ENCODE data around the gene MAP3K5.

MAP3K5 gene

GRCh38 chr6:136769759-136770158 lies 22.5 kb downstream of the MAP3K5 start:
- Histone ChIP-seq H3K4me3 (no peak overlapping the region), H3K27me3 (no peaks in the 10 kb centered on the region), H3K9me3 (no peaks in the 10 kb centered on the region), H3K36me3 (no peaks in the 10 kb centered on the region), H3K27ac (no peak overlapping the region), H3K4me1 (peaks cover 0 to 74% (median 27%) of the 10 kb centered on the region in 4 donors)
- no peak for DNase-seq
- TF ChIP-seq CTCF (IDR thresholded peaks at IDR 0.05): no peak
- intact Hi-C loops (cut with DNase I; ENCODE audit: low total_unique reads): no loop called here

DNA sequence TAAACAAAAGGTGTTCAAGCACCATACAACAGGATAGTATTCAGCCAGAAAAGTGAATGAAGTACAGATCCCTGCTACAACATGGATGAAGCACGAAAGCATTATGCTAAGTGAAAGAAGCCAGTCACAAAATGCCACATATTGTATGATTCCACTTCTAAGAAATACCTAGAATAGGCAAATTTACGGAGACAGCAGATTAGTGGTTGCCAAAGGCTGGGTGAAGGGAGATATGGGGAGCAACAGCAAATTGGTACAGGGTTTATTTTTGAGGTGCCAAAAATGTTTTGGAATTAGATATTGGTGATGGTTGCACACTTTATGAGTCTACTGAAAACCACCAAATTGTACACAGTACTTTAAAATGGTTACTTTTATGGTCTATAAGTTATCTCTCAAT lies 23.2 kb downstream of the MAP3K5 start:
- no peak overlapping the region for H3K4me3 ChIP-seq
- DNase-seq: no peak
- H3K27ac ChIP-seq: no peak overlapping the region
- TF ChIP-seq CTCF (IDR thresholded peaks at IDR 0.05): no peak
- peaks cover 0 to 74% (median 27%) of the 10 kb centered on the region in 4 donors for H3K4me1 ChIP-seq
- H3K9me3 ChIP-seq: no peaks in the 10 kb centered on the region
- H3K27me3 ChIP-seq: no peaks in the 10 kb centered on the region
- intact Hi-C loops (cut with DNase I; ENCODE audit: low total_unique reads): no loop called here
- no peaks in the 10 kb centered on the region for H3K36me3 ChIP-seq

DNA sequence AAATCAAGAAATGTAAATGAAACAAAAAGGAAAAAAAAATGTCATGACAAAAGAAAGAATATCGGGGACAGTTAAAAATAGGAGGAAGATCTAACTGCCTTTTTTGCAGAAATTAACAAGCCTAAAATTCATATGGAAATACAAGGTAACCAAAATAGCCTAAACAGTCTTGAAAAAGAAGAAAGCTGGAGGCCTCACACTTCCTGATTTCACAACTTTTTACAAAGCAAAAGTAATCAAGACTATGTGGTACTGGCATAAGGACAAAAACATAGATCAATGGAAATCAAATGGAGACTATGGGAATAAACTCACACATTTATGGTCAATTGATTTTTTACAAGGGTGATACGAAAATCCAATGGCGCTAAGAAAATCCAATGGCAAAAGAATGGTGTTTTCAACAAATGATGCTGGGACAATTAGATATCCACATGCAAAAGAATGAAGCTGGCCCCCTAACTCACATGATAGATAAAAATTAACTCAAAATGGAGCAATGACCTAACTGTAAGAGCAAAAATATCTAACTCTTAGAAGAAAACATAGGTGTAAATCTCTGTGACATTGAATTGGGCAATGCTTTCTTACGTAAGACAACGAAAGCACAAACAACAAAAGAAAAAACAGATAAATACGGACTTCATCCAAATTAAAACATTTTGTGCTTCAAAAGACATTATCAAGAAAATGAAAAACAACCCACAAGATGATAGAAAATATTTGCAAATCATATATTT lies 24.5 kb downstream of the MAP3K5 start:
- Histone ChIP-seq H3K9me3 (no peaks in the 10 kb centered on the region), H3K4me1 (peaks cover 0 to 74% (median 28%) of the 10 kb centered on the region in 4 donors), H3K36me3 (no peaks in the 10 kb centered on the region), H3K4me3 (no peak overlapping the region), H3K27me3 (no peaks in the 10 kb centered on the region), H3K27ac (no peak overlapping the region)
- no peak for DNase-seq
- TF ChIP-seq CTCF (IDR thresholded peaks at IDR 0.05): no peak
- intact Hi-C loops (cut with DNase I; ENCODE audit: low total_unique reads): no loop called here

GRCh38 chr6:136767103-136767502 lies 25.2 kb downstream of the MAP3K5 start:
- no peak for DNase-seq
- Histone ChIP-seq H3K27ac (no peak overlapping the region), H3K4me3 (no peak overlapping the region), H3K27me3 (no peaks in the 10 kb centered on the region), H3K4me1 (peaks cover 0 to 74% (median 29%) of the 10 kb centered on the region in 4 donors), H3K9me3 (no peaks in the 10 kb centered on the region), H3K36me3 (no peaks in the 10 kb centered on the region)
- intact Hi-C loops (cut with DNase I; ENCODE audit: low total_unique reads): no loop called here
- no peak for TF ChIP-seq CTCF (IDR thresholded peaks at IDR 0.05)

DNA sequence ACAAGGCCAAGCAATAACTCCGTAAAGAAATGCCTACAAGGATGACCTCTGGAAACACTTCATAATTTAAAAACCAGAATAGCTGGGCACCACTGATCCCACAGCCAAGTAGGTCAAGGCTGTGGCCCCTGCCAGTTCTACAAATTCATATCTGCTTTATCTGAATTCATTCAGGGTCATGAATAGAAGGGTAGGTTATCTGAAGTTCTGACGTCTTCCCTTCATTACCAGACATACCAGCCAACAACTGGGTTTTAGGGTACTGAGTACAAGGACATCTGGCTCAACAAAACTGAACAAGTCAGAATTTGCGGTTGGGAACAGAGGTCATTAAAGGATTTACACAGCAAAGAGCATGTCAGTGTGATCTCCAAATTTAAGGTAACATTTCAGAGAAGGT lies 26.0 kb downstream of the MAP3K5 start:
- peaks cover 0 to 74% (median 34%) of the 10 kb centered on the region in 4 donors for H3K4me1 ChIP-seq
- H3K27ac ChIP-seq: no peak overlapping the region
- no peak for TF ChIP-seq CTCF (IDR thresholded peaks at IDR 0.05)
- intact Hi-C loops (cut with DNase I; ENCODE audit: low total_unique reads): no loop called here
- H3K36me3 ChIP-seq: no peaks in the 10 kb centered on the region
- H3K4me3 ChIP-seq: no peak overlapping the region
- no peaks in the 10 kb centered on the region for H3K27me3 ChIP-seq
- no peaks in the 10 kb centered on the region for H3K9me3 ChIP-seq
- DNase-seq: no peak
